NCI-H2227 (cell line): ENCODE data around the gene H2AZ2.
"Not testable (repeated sequence)": the region's sequence is repeated elsewhere in the genome, so short reads cannot be mapped to it uniquely, and the experiment has no call there.

Experiments used
- DNase-seq: peaks from one replicate; lab custom pipeline; 2025; ENCODE audit not compliant: unreplicated experiment; lab: John Stamatoyannopoulos, UW

The H2AZ2 gene

DNA sequence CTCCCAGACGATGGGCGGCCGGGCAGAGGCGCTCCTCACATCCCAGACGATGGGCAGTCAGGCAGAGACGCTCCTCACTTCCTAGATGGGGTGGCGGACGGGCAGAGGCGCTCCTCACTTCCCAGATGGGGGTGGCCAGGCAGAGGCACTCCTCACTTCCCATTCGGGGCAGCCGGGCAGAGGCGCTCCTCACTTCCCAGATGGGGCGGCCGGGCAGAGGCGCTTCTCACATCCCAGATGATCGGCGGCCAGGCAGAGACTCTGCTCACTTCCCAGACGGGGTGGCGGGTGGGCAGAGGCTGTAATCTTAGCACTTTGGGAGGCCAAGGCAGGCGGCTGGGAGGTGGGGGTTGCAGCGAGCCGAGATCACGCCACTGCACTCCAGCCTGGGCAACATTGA, 24.0 kb upstream of the H2AZ2 start:
- DNase-seq, result not testable (repeated sequence)

DNA sequence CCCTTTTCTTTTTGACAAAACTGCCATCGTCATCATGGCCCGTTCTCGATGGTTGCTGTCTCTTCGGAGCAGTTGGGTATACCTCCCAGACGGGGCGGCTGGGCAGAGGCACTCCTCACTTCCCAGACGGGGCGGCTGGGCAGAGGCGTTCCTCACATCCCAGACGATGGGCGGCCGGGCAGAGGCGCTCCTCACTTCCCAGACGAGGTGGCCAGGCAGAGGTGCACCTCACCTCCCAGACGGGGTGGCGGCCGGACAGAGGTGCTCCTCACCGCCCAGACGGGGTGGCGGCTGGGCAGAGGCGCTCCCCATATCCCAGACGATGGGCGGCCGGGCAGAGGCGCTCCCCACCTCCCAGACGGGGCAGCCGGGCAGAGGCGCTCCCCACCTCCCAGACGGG, 22.9 kb upstream of the H2AZ2 start:
- not testable (repeated sequence) for DNase-seq

DNA sequence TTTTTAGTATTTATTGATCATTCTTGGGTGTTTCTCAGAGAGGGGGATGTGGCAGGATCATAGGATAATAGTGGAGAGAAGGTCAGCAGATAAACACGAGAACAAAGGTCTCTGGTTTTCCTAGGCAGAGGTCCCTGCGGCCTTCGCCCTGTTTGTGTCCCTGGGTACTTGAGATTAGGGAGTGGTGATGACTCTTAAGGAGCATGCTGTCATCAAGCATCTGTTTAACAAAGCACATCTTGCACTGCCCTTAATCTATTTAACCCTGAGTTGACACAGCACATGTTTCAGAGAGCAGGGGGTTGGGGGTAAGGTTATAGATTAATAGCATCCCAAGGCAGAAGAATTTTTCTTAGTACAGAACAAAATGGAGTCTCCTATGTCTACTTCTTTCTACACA, 22.4 kb upstream of the H2AZ2 start:
- not testable (repeated sequence) for DNase-seq

DNA sequence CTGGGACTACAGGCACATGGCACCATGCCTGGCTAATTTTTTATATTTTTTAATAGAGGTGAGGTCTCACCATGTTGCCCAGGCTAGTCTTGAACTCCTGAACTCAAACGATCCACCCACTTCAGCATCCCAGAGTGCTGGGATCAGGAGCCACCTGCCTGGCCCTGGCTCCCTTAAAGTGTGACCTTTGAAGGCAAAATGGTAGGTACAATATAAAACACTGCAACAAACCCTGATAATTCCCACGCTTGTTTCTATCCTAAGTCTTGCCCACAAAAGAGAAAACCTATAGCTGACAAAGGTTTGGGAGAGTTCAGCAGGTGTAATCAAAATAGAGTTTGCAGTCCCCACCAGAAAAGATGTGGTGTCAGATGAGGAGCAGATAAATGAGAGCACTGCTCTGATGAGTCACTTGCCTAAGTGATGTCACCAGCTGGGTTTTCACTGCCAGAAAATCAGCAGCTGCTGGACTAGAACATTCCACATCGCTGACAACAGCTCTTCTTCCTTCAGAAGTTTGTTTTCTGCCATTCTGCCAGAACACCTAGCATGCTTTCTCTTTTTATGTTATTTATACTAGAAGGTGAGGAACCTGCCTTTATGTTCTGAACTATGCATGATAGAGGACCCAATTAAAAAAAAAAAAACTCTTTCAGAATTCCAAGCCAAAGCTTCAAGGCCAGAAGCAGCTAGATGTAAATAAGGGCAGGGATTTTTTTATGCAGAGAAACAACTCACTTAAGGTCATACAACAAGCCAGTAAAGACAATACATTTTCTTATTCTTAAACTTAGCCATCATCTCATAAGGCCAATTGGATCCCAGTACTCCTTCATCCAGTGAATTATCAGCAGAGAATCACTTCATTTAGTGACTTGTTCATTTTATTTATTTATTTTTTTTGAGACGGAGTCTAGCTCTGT, 19.4 kb upstream of the H2AZ2 start:
- no peak for DNase-seq

DNA sequence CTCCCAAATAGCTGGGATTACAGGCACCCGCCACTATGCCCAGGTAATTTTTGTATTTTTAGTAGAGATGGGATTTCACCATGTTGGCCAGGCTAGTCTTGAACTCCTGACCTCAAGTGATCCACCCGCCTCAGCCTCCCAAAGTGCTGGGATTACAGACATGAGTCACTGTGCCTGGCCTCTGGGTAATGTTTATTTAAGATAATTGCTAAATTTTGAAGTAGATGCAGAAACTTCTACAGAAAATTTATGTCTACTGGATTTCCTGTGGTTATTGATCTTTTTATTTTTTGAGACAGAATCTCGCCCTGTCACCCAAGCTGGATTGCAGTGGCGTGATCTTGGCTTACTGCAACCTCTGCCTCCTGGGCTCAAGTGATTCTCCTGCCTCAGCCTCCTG, 14.1 kb upstream of the H2AZ2 start:
- DNase-seq, result not testable (repeated sequence)

DNA sequence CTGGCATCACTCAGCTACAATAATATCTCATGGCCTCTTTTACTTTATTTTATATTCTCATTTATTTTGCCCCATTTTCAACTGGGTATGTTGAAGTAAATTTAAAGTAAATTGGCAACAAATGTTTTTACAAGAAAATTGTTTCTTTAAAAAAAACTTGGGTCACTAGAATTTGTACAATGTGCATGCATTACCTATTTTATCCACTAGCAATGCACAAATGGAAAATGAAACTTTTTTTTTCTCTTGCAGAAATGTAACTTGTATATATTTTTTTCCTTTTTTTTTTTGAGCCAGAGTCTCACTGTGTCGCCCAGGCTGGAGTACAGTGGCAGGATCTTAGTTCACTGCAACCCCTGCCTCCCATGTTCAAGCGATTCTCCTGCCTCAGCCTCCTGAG, 10.3 kb upstream of the H2AZ2 start:
- DNase-seq, result no peak

DNA sequence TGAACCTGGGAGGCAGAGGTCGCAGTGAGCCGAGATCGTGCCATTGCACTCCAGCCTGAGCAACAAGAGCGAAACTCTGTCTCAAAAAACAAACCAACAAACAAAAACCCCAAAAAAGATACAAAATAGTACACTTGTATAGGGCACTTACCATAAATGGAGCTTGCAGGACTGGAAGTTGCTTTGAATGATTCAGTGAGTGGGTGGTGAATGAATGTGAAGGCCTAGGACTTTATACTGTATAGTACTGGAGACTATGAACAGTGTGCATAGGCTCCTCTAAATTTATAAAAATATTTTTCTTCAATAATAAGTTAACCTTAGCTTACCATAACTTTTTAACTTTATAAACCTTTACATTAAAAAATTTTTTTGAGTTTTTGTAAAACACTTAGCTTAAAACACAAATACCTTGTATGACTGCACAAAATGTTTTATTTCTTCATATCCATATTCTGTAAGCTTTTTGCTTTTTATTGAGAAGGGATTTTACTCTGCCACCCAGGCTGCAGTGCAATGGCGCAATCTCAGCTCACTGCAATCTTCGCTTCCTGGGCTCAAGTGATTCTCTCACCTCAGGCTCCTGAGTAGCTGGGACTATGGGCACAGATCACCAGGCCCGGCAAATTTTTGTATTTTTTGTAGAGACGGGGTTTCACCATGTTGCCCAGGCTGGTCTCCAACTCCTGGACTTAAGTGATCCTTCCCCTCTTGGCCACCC, 6.9 kb upstream of the H2AZ2 start:
- DNase-seq, result no peak

DNA sequence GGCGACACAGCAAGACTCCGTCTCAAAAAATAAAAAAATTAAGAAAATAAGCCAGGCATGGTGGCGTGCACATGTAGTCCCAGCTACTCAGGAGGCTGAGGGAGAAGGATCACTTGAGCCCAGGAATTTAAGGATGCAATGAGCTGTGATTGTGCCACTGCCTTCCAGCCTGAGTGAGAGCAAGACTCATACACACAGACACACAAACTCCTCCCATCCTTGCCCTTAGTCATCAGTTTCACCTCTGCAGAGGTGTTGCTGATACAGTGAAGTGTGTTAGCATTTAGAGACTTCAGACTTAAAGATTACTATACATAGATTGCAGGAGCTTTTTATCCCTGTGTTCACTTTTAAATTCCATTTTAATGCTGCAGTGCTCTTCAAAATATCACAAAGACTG, 5.5 kb upstream of the H2AZ2 start:
- DNase-seq, result no peak

DNA sequence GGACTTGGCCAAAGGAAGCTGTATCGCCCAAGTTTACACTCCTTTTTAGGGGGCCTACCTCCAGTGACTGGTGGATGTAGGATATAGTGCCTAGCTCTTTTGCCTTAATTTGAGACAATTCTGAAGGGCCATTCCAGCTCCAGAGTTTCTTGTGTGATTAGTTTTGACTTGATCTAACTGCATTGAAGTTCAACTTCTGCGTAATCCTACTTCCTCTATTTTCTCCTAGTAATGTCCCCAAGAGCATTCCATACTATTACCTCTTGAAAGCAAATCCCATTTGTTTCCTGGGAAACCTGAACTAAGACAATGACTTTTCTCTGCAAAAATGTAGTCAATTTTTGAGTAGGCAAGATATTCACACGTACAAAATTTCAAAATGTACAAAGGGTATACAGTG, 4.7 kb upstream of the H2AZ2 start:
- no peak for DNase-seq

DNA sequence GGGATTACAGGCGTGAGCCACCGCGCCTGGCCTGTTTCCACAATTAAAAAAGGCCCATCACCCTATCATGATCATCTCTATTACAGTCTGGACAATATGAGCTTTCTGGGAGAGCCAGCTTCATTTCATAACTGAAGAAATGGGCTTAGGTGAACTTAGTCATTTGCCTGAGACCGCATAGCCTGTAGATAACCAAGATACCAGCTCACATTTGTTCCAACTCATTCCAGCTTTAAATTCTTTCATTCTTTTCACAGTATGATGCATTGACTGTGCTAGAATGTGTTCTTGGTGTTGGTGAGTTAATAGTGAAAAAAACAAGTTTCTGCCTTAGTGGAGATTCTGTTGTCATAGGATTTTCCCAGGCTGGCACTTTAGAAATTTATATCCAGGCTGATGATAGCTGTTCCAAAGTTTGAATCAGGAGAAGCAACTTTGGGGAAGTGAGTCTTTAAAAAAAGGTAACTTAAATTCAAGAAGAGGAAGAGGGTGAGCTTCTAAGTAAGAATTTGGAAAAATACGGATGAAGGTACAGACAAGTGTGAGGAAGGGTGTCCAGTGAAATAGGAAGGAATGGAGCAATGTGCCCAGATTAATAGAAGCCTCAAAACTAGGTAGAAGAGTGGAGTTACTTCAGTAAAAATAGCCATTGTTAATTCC, 2.1 kb upstream of the H2AZ2 start:
- DNase-seq, result no peak

DNA sequence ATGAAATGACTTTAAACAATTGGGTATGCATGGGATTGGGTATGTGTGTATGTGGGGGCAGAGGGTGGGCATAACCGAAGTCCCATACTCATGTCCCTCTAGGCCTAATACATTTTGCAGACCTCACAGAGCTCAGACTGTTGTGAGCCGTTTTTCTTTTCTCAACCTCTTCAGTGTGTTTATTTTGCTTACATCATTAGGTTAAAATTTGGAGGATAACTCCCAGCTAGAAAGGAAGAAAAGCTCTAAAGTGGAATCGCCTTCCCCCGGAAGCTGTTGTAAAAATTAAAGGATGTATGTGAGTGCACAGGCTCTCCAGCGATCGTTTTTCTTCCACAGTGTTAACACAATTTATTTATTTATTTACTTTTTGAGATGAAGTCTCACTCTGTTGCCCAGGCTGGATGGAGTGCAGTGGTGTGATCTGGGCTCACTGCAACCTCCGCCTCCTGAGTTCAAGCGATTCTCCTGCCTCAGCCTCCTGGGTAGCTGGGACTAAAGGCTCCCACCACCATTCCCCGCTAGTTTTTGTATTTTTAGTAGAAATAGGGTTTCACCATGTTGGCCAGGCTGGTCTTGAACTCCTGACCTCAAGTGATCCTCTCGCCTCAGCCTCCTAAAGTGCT, 1.5 kb upstream of the H2AZ2 start:
- DNase-seq, result no peak

DNA sequence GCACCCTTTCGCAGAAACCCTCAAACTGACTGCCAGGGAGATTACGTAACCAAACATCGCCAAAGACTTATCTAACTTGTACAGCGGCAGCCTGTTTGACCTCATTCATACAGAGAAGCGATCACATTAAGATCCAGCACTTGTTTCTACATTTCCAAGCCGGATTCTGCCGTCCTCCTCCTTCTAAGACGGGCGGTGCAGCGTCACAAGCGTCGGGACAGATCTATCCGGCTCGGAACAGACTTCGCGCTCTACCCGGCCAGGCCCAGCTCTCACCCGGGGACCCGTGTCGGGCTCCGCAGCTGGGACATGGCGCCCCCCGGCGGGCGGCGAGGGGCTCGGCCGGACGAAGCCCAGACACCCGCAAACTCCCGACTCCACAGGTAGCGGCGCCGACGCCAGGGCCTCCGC, 373 bp downstream of the H2AZ2 start:
- DNase-seq, result peak; percentile 93

DNA sequence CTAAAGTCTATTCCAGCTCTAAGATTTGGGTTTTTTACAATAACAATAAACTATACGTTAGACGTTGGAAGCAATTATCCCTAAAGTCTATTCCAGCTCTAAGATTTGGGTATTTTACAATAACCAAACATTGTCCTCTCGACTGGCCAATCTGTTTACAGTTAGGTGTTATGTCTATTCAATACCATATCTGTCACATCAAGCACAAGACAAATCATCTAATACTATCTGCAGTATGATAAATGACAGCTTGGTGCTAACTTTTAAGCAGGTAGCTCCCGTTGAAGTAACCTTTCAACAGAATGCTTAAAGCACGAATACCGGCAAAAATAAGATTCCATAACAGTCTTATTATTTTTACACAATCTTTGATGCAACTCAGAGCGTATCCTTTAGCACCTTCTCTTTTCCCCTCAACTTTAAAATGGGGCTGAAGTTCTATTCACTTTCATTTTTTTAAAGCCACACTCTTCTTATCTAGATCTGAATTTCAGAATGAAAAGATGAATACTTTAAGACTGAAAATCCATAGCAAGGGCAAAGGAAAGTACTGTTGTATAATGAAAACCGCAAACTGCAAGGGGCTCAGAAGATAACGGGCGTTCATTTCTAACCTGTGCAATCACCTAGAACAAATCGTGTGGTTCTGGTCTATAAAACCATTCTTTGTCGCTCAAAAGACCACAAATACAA, 925 bp downstream of the H2AZ2 start:
- DNase-seq, result no peak

DNA sequence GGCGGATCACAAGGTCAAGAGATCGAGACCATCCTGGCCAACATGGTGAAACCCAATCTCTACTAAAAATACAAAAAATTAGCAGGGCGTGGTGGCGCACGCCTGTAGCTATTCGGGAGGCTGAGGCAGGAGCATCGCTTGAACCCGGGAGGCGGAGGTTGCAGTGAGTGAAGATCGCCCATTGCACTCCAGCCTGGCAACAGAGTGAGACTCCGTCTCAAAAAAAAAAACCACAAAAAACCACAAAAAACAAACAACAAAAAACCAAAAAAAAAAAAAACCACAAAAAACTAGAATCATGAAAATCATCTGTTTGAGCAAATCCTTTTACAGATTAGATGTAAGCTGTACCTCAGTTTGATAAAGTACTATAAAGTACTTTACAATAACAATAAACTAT, 1.5 kb downstream of the H2AZ2 start:
- not testable (repeated sequence) for DNase-seq

DNA sequence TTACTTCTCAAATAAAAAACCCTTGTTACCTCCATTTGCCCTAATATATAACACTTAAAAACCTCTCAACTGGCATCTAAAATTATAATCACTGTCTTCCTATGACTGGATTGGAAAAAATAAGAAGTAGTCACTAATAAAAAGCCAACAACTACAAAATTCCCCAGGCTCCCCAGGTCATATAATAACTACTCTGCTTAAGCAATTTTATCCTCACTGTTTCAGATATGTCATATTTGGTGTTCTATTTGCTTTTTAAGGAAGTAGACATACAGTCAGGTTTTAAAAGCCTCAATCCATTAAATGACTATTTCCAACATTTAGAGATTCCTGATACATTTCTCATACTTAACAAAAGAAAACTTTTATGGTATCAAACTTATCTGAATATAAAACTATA, 2.4 kb downstream of the H2AZ2 start:
- no peak for DNase-seq

DNA sequence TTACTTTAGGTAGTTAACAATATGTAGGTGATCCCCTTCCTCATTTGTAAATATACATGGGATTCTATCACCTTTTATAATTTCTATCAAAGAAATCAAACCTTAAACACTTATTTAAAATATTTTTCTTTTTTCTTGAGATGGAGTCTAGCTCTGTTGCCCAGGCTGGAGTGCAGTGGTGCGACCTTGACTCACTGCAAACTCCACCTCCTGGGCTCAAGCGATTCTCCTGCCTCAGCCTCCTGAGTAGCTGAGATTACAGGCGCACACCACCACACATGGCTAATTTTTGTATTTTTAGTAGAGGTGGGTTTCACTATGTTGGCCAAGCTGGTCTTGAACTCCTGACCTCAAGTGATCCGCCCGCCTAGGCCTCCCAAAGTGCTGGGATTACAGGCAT, 4.4 kb downstream of the H2AZ2 start:
- not testable (repeated sequence) for DNase-seq

DNA sequence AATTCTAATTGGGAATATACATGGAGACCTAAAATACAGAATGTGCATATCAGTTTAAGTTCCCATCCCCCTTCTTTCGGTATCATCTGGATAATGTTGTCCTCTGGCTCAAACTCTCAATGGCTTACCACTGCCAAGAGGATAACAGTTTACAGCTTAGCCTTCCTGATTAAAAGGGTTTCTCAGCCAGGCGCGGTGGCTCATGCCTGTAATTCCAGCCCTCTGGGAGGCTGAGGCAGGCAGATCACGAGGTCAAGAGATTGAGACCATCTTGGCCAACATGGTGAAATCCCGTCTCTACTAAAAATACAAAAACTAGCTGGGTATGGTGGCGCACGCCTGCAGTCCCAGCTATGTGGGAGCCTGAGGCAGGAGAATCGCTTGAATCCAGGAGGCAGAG, 5.2 kb downstream of the H2AZ2 start:
- DNase-seq, result not testable (repeated sequence)

DNA sequence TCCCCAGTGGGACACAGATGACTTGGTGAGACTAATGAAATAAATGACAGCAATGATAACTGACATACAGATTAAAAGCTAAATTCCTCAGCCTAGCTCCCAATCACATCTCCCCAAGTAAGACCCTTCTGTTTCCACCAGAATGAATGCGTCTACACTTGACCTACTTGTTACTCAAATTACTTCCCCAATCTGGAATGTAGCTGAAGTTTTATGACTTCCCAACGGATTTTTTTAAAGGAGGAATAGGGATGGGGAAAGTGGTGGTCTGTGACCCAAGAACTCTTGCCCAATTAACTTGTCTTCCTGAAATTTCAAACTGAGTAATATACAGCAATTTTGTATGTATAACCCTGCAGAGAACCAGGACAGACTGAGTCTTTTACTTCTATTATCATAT, 9.1 kb downstream of the H2AZ2 start:
- DNase-seq, result no peak

DNA sequence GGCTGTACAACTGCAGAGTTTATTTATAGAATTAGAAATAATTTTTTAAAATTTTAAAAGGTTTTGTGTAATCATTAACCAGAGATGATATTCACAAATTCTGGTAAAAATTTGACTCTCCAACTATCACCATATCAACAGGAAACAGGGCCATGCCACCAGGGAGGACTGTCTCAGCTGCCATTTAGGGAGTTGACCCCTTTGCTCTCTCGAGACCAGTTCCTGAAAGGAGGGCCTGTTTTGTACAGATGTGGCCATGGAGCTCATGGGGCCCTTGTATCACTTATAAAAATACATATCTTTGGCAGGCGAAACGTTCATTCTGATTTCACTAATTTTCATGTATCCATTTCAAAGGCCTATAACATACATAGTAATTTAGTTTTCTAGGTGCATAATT, 20.3 kb downstream of the H2AZ2 start:
- DNase-seq, result no peak

DNA sequence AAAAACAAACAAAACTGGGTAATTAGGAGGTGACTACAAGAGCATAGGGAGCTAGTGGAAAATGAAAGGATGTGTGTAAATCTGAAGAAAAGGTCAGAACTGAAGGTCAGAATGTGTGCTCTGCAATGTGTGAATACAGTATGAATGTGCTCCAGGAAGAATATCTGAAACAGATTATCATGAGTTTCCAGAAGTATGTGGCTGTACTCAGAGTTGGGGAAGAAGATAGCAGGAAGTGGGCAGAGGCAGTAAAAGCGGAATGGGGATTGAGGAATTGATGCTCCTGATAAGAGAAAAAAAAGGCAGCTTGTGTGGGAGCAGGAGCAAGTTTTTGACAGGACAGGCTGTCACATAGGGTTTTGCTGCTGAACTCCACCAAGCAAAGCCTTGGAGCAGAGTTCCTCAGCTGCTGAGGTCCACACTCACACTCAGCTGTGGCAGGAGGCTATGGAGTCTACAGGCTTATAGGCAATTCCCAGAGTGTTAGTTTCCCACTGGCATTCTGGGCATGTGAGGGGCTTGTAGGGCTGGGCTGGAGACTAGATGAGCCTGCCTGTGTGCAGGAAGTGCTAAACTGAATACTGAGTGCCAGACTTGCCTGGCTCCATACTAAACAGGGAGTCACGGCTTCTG, 22.9 kb downstream of the H2AZ2 start:
- no peak for DNase-seq
